Measurements from ENCODE around the gene ZNF446. TPM values are rescaled to one million over a fixed set of nuclear protein-coding genes. Genes with fewer than 3 reads are reported as not detected.
"Not testable (repeated sequence)": the region's sequence is repeated elsewhere in the genome, so short reads cannot be mapped to it uniquely, and the experiment has no call there.

The ZNF446 gene
- total RNA-seq, 2 experiments from 2014 or later, result 10.9 TPM

DNA sequence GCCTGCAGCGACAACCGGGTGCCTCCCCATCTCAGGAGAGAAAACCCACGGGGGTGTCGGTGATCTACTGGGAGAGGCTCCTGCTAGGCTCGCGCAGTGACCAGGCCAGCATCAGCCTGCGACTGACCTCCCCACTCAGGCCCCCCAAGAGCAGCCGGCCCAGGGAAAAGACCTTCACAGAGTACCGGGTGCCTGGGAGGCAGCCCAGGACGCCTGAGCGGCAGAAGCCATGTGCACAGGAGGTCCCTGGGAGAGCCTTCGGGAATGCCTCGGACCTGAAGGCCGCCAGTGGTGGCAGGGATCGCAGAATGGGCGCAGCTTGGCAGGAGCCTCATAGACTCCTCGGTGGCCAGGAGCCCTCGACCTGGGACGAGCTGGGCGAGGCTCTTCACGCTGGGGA, 20.8 kb upstream of the ZNF446 start:
- Mint-ChIP-seq H3K4me3 (no peak overlapping the region), H3K4me1 (peaks cover 12% of the 10 kb centered on the region), H3K27ac (no peak overlapping the region), H3K27me3 (no peaks in the 10 kb centered on the region), H3K36me3 (peaks cover 13% of the 10 kb centered on the region), H3K9me3 (no peaks in the 10 kb centered on the region)
- ATAC-seq (ENCODE audit: low read depth), result no peak
- POLR2A ChIA-PET, result no interaction called here
- DNase-seq, result no peak

DNA sequence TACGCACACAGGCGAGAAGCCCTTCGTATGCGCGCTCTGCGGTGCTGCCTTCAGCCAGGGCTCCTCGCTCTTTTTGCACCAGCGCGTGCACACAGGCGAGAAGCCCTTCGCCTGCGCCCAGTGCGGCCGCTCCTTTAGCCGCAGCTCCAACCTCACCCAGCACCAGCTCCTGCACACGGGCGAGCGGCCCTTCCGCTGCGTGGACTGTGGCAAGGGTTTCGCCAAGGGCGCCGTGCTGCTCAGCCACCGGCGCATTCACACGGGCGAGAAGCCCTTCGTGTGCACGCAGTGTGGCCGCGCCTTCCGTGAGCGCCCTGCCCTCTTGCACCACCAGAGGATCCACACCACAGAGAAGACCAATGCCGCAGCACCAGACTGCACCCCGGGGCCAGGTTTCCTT, 20.0 kb upstream of the ZNF446 start:
- Mint-ChIP-seq H3K36me3 (peaks cover 13% of the 10 kb centered on the region), H3K4me1 (peaks cover 9% of the 10 kb centered on the region), H3K4me3 (no peak overlapping the region), H3K9me3 (no peaks in the 10 kb centered on the region), H3K27me3 (no peaks in the 10 kb centered on the region), H3K27ac (no peak overlapping the region)
- POLR2A ChIA-PET, result no interaction called here
- ATAC-seq (ENCODE audit: low read depth), result no peak
- DNase-seq, result no peak

DNA sequence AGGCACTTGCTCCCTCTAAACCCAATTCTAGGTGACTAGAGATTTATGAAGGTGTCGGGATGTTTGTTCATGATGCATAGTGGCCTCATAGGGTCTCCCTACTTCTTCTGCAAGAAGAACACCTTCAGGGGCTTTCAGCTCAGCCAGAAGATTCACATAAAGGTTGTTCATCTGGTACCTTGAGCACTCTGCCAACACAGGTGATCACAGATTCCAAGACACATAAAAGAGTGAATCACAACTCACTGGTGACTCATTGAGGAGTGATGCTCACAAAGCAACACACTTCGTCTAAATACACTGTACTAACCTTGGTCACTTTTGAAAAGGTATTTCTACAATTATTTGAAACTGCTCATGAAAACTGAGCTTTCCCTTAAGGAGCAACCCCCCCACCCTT, 16.1 kb upstream of the ZNF446 start:
- Mint-ChIP-seq H3K27me3 (no peaks in the 10 kb centered on the region), H3K36me3 (peaks cover 11% of the 10 kb centered on the region), H3K4me1 (no peaks in the 10 kb centered on the region), H3K9me3 (no peaks in the 10 kb centered on the region), H3K4me3 (no peak overlapping the region), H3K27ac (no peak overlapping the region)
- DNase-seq (no peak), ATAC-seq (ENCODE audit: low read depth) (no peak)
- POLR2A ChIA-PET, result interaction anchor here (0.6 to 0.8 kb wide), 2 partner anchors 20 to 30 kb away, joined by 3 to 7 read pairs; partner anchors contain the start of gene ZNF132

DNA sequence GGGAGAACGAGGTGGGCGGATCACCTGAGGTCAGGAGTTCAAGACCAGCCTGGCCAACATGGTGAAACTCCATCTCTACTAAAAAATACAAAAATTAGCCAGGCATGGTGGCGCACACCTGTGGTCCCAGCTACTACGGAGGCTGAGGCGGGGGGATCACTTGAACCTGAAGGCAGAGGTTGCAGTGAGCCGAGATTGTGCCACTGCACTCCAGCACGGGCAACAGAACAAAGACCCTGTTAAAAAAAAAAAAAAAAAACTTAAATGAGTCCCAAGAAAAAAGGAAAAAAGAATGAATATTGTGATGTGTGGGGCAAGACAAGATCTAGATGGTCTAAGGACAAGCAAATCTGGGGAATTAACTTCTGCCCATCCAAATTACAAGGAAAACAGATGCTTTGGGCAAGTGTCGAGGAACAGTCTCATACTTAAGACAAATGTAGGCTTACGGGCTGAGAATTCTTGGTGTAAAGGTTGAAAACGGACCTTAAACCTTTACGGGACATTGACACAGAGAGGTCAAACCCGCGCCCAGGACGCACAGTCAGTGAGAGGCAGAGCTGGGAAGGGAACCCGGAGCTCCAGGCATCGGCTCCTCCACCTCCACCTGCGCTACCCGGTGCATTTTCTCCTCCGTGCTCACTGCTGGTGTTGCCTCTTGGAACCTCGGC, 9.9 kb upstream of the ZNF446 start:
- POLR2A ChIA-PET, result interaction anchor here (0.6 to 2.0 kb wide), 3 partner anchors 9 to 236 kb away, joined by 3 to 11 read pairs (median 3); partner anchors contain the start of gene ZNF446
- peak; percentile 16 for ATAC-seq (ENCODE audit: low read depth)
- H3K27me3 Mint-ChIP-seq, result no peaks in the 10 kb centered on the region

DNA sequence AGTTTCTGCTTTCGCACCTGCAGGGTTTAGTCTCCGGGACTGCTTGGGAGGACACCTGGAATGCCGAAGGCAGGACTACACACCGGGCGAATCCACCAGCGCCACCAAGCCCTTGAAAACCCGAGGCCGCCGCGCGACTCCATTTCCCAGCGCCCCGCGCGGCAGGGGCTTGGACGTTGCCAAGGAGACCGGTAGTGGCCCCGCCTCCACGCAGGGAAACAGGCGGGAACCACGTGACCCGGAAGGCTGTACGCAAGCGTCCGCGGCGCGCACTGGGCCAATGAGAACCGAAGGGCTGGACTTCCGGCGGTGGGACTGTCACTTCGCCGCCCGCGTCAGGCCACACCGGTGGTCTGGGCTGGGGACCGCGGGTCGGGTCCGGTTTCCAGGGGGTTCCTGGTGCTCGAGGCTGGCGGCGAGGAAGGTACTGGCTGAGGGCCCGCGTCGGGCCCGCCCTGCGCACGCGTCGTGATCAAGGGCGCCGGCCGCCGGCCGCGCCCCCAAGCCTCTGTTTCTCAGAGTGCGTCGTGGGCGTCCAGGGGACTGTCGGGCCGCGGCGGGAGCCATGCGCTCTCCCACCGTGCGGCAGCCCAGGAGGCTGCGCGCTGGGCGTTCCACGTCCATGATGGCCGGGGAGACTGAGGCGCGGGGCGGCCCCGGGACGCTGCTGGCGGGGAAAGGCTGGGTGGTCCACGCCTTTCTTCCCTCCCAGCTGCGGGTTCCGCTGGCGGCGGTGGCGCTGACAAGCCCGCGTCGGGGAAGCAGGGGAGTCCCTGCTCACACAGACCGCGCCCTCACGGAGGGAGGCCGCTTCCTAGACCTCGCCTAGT, 9.2 kb upstream of the ZNF446 start, which contains the start of gene ZNF324:
Gene ZNF324 (plus strand): TSS at position 321 of the 830 bp plus-strand sequence. CDS start 2,106 bp downstream, outside the sequence.
- Mint-ChIP-seq H3K27ac (peak within 1 kb of the TSS; percentile 77), H3K36me3 (no peaks in the 10 kb centered on the region), H3K9me3 (no peaks in the 10 kb centered on the region), H3K27me3 (no peaks in the 10 kb centered on the region), H3K4me1 (peaks cover 16% of the 10 kb centered on the region), H3K4me3 (peak within 1 kb of the TSS; percentile 86)
- POLR2A ChIA-PET, result interaction anchor here (0.9 to 2.0 kb wide), 3 partner anchors 9 to 24 kb away, joined by 3 to 11 read pairs (median 5); partner anchors contain the start of gene ZNF446
- DNase-seq, result peak; percentile 97
- ATAC-seq (ENCODE audit: low read depth), result peak; percentile 91

More for the DNA sequence above, 9.9 kb upstream of the ZNF446 start:
- Mint-ChIP-seq H3K4me3 (peak overlapping the region; percentile 86), H3K27ac (no peak overlapping the region), H3K9me3 (no peaks in the 10 kb centered on the region), H3K36me3 (no peaks in the 10 kb centered on the region), H3K4me1 (peaks cover 16% of the 10 kb centered on the region)
- DNase-seq, result no peak

DNA sequence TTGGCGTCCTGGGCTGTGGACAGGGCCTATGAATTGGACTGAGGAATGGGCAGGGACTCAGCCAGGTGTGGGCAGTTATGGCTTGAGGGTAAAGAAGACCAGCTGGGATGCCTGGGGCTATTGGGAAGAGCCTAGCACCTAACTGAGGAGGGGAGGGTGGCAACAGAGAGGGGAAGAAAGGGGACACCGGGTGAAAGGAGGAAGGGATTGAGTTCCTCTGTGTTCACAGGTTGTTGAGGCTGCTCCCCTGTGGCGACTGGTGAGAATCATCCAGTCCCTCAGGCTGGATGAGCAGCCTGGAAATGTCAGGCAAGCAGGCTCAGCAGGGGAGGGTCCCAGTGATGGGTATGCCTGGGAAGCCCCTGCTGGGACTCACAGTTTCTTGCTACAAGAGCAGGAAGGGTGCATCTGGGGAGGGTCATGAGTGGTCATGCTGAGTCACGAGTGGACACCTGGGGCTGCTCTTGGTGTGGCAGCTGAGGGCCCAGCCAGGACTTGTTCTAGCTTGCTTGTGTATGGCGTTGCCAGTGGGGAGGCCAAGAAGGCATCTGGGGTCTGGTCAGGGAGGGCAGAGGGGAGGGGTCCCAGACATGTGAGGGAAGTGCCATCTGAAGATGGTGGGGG, 7.8 kb upstream of the ZNF446 start:
- Mint-ChIP-seq H3K36me3 (no peaks in the 10 kb centered on the region), H3K27ac (no peak overlapping the region), H3K4me3 (peak overlapping the region; percentile 86), H3K27me3 (no peaks in the 10 kb centered on the region), H3K9me3 (no peaks in the 10 kb centered on the region), H3K4me1 (peaks cover 16% of the 10 kb centered on the region)
- DNase-seq (no peak), ATAC-seq (ENCODE audit: low read depth) (no peak)
- POLR2A ChIA-PET, result interaction anchor here (0.6 to 0.9 kb wide), 2 partner anchors 9 to 119 kb away, joined by 3 to 5 read pairs; no protein-coding TSS in a partner anchor

DNA sequence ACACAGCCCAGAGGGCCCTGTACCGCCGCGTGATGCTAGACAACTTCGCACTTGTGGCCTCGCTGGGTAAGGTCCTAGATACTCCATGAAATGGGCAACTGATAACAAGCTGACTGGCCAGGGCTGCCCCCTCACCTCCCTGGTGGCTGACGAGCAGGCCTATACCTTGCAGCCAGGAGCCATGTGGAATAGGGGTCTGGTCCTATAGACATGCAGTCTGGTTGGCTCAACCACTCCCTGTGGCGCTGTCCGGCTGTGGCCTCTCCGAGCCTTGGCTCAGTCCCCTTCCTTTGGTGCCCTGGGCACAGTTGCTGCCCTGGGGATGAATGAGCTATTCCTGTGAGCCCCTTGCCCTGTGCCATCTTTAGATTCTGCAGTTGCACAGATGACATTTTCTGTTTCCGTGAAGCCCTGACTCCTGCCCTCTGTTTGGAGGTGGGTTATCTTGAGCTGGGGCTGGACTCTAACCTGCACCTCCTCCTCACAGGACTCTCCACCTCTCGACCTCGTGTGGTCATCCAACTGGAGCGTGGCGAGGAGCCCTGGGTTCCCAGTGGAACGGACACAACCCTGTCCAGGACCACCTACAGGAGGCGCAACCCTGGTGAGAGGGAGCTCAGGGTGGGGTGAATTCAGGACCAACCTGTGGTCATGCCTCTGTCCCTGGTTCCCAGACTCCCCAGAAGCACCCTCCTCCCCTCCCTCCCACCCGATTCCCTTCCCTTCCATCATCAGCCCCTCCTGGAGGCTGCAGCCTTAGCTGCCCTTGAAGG, 6.7 kb upstream of the ZNF446 start:
- H3K4me3 Mint-ChIP-seq, result no peak overlapping the region
- ATAC-seq (ENCODE audit: low read depth) (no peak), DNase-seq (no peak)
- no peak overlapping the region for H3K27ac Mint-ChIP-seq
- no peaks in the 10 kb centered on the region for H3K9me3 Mint-ChIP-seq
- POLR2A ChIA-PET, result no interaction called here
- peaks cover 19% of the 10 kb centered on the region for H3K4me1 Mint-ChIP-seq
- no peaks in the 10 kb centered on the region for H3K36me3 Mint-ChIP-seq
- no peaks in the 10 kb centered on the region for H3K27me3 Mint-ChIP-seq

DNA sequence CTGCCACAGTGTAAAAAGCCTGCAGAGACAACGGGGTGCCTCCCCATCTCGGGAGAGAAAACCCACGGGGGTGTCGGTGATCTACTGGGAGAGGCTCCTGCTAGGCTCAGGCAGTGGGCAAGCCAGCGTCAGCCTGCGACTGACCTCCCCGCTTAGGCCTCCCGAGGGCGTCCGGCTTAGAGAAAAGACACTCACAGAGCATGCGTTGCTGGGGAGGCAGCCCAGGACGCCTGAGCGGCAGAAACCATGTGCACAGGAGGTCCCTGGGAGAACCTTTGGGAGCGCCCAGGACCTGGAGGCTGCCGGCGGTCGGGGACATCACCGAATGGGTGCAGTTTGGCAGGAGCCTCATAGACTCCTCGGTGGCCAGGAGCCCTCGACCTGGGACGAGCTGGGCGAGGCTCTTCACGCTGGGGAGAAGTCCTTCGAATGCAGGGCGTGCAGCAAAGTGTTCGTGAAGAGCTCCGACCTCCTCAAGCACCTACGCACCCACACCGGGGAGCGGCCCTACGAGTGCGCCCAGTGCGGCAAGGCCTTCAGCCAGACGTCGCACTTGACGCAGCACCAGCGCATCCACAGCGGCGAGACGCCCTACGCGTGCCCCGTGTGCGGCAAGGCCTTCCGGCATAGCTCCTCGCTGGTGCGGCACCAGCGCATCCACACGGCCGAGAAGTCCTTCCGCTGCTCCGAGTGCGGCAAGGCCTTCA, 5.2 kb upstream of the ZNF446 start:
- H3K9me3 Mint-ChIP-seq; POLR2A ChIA-PET; H3K4me3 Mint-ChIP-seq; H3K36me3 Mint-ChIP-seq; H3K27ac Mint-ChIP-seq; H3K27me3 Mint-ChIP-seq; DNase-seq; ATAC-seq (ENCODE audit: low read depth): not testable (repeated sequence)
- peaks cover 26% of the 10 kb centered on the region for H3K4me1 Mint-ChIP-seq

DNA sequence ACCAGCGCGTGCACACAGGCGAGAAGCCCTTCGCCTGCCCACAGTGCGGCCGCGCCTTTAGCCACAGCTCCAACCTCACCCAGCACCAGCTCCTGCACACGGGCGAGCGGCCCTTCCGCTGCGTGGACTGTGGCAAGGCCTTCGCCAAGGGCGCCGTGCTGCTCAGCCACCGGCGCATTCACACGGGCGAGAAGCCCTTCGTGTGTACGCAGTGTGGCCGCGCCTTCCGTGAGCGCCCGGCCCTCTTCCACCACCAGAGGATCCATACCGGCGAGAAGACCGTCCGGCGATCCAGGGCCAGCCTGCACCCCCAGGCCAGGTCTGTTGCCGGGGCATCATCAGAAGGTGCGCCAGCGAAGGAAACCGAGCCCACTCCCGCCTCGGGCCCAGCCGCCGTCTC, 4.4 kb upstream of the ZNF446 start:
- no peak overlapping the region for H3K4me3 Mint-ChIP-seq
- POLR2A ChIA-PET, result interaction anchor here (0.6 kb wide), 1 partner anchor 702 kb away, joined by 5 read pairs; no protein-coding TSS in a partner anchor
- no peak for DNase-seq
- H3K27me3 Mint-ChIP-seq, result no peaks in the 10 kb centered on the region
- H3K27ac Mint-ChIP-seq, result no peak overlapping the region
- H3K36me3 Mint-ChIP-seq, result no peaks in the 10 kb centered on the region
- ATAC-seq (ENCODE audit: low read depth), result no peak
- H3K9me3 Mint-ChIP-seq, result no peaks in the 10 kb centered on the region
- peaks cover 25% of the 10 kb centered on the region for H3K4me1 Mint-ChIP-seq

DNA sequence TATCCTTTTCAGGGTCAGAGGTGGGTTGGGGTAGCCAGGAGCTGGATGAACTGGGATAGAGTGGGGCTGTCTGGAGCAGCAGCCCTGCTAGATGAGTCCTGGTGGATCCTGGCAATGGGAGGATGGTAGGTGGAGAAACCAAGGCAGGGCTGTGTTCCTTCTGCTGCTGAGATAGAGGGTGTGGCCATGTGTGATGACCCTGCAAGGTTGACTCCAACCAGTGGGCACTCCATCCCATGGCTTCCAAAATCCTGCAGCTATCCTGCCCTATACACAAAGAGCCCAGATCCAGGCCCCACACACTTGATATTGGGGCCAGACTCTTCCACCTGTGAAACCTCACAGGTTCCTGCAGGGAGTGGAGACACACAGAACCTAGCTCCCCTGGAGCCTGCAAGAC, 2.4 kb upstream of the ZNF446 start:
- ATAC-seq (ENCODE audit: low read depth) (no peak), DNase-seq (no peak)
- peak overlapping the region; percentile 6 for H3K4me3 Mint-ChIP-seq
- H3K9me3 Mint-ChIP-seq, result no peaks in the 10 kb centered on the region
- POLR2A ChIA-PET, result interaction anchor here (1.4 kb wide), 1 partner anchor 40 kb away, joined by 3 read pairs; no protein-coding TSS in a partner anchor
- no peak overlapping the region for H3K27ac Mint-ChIP-seq
- no peaks in the 10 kb centered on the region for H3K36me3 Mint-ChIP-seq
- no peaks in the 10 kb centered on the region for H3K27me3 Mint-ChIP-seq
- peaks cover 20% of the 10 kb centered on the region for H3K4me1 Mint-ChIP-seq

DNA sequence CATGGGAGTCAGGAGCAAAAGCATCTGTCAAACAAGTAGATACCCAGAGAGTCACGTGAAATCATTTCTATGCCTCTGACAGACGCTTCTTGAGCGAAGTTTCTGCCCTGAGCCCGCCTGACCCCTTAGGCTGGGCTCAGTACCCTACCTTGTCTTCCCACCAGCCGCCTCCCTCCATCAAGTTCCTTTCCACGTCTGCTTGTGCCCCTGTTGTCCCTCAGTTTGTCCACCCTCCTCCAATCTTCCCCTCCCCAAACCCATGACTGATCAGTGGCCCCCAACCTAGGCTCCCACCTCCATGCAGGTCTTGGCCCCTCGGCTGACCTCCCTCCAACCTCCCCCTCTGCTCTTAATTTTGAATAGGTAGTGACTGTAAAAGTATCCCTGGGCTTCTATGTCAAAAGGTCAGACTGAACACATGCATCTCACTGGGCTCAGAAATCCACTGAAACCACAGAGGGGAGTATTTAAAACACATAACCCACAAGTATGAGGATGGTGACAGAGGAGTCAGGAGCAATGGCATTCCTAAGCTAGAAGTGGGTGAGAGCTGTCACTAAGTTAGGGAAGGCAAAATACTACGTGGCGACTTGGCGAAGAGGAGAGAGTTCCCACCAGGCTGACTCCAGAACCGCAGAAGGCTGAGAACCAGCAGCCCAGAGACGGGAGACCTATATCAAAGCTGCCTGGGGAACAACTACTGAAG, 1.7 kb upstream of the ZNF446 start:
- ATAC-seq (ENCODE audit: low read depth), result no peak
- DNase-seq, result no peak
- Mint-ChIP-seq H3K27ac (peak overlapping the region; percentile 14), H3K4me1 (peaks cover 18% of the 10 kb centered on the region), H3K4me3 (peak overlapping the region; percentile 25), H3K9me3 (no peaks in the 10 kb centered on the region), H3K36me3 (no peaks in the 10 kb centered on the region), H3K27me3 (no peaks in the 10 kb centered on the region)
- POLR2A ChIA-PET, result interaction anchor here (1.4 to 2.3 kb wide), 2 partner anchors 39 to 45 kb away, joined by 3 to 10 read pairs; partner anchors contain the start of gene ZBTB45

All from activated naive CD8-positive, alpha-beta T cell treated with anti-CD3 and anti-CD28 coated beads, Interleukin-2, amount 10 ng/mL, durations not matched to agents 7 days and 5 days (primary cell).